Transverse colon (tissue), 4 donors: ENCODE data around the gene SLC16A13.

ENCODE experiments used
- CTCF ChIP-seq, 5 experiments: fragments of 200-600 bp in 3 of 5; fragments of 450-650 bp in 2 of 5; sonication (generic) in 3 of 5; IDR thresholded peaks; 1 replicate in 2 of 5; 2 replicates in 3 of 5; pipeline ENCODE4 v1.5.1; 2016 to 2017; ENCODE audit warnings: antibody characterized with exemption in 5 of 5, inconsistent platforms in 3 of 5, mild to moderate bottlenecking in 2 of 5, moderate library complexity in 1 of 5
- POLR2A ChIP-seq: fragments of 450-650 bp; IDR thresholded peaks from one replicate; pipeline ENCODE4 v1.6.1; 2016; ENCODE audit warnings: antibody characterized with exemption, mild to moderate bottlenecking, moderate library complexity
- POLR2AphosphoS5 ChIP-seq, 3 donors: sonication (generic); formaldehyde crosslinking; IDR thresholded peaks; one replicate each; pipeline ENCODE4 v1.6.1; 2016; ENCODE audit warnings: antibody characterized with exemption in 3 of 3

DNA sequence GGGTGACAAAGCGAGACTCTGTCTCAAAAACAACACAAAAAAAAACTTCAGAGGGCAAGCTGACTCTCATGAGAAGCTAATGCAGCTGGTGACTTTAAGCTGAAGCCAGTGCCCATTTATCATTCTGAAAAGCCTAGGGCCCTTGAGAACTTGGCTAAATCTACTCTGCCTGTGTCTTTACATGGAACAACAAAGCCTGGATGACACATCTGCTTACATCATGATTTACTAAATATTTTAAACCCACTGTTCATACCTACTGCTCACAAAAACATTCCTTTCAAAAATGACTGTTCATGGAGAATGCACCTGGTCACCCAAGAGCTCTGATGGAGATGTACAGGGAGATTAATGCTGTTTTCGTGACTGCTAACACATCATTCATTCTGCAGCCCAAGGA is 46.0 kb upstream of the SLC16A13 start:
- no peak for TF ChIP-seq CTCF (IDR thresholded peaks at IDR 0.05)
- TF ChIP-seq POLR2A = no peak
- no peak for TF ChIP-seq POLR2AphosphoS5 (IDR thresholded peaks at IDR 0.05)
